NCI-H2107 (cell line): ENCODE data around the gene NDST3.
"Not testable (repeated sequence)": the region's sequence is repeated elsewhere in the genome, so short reads cannot be mapped to it uniquely, and the experiment has no call there.

Experiments used
- DNase-seq: peaks from one replicate; lab custom pipeline; 2025; lab: John Stamatoyannopoulos, UW

The NDST3 gene

DNA sequence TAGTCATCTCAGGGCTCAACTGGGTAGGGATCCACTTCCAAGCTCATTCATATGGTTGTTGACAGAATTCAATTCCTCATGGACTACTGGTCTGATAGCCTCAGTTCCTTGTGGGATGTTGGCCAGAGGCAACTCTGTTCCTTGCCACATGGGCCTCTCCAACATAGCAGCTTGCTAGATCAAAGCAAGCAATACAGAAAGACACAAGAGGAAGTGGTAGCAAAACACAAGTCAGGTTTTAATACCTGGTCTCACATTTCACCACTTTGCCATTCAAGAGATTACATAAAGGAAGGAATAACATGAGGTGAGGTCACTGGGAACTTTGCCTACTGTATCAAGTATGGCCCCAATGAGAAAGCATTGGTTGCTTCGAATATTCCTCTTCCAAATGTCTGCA, 239.4 kb downstream of the NDST3 start:
- no peak for DNase-seq

DNA sequence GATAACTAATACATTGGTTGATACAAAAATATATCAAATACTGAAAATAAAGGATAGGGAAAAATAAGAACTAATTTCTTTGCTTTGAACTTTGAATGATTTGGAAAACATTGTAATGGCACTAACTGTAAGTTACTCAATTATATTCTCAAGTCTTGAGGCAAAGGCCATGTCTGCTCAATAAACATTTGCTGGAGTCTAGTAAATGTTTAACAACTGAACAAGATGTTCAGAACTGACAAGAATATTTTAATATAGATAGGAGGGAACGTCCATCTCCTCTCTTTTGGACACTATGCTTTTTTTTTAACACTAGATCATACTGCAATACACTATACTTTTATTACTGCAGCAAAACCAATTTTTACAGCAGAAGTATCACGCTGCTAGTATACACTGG, 242.3 kb downstream of the NDST3 start:
- DNase-seq = no peak

DNA sequence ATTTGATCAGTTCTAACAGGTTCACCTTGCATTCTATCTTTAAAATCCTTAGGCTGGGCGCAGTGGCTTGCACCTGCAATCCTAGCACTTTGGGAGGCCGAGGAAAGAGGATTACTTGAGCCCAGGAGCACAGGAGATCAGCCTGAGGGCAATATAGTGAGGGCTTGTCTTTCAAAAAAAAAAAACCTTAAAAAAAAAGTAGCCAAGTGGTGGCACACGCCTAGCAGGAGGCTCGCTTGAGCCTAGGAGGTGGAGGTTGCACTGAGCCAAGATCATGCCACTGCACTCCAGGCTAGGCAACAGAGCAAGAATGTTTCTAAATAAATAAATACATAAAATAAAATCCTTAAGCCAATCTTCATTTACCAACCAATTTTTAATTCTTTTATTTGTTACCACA, 243.0 kb downstream of the NDST3 start:
- no peak for DNase-seq

GRCh38 chr4:118278473-118279274, 244.4 kb downstream of the NDST3 start:
- peak; percentile 73 for DNase-seq

- DNase-seq = no peak
Observed at GRCh38 chr4:118279328-118279727, 245.0 kb downstream of the NDST3 start.

- DNase-seq = no peak
Observed at GRCh38 chr4:118279920-118280432, 245.7 kb downstream of the NDST3 start.

DNA sequence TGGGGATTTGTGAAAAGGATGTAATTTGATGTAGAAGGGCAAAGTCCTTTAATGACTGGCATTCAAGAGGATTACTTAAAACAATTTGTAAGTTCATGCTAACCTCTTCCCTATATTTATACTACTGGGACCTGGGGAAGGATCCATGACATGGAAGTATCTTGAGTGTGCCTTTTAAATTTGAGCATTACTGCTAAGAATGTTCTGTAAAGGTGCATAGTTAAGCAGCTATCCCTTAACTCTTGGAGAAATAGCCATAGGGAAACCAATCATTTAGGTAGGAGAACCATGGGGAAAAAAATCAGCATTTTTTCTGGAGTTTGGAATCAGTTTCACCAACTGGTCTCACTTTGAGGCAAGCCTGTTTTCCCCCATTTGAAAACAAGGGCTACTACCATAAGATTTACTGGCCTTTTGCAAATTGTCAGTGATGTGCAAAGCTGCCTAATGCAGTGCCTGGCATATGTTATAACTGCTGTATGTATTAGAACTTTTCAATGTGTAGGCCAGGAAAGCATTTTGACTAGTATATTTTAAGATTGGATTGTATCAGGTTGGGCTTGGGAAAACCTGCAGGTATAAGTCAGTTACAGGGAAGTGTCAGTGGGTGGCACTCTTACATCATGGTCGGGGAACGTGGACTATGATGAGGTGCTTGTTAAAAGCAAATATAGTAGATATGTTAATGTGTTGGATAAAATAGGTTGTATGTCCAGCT, 246.4 kb downstream of the NDST3 start:
- DNase-seq = peak; percentile 10

- DNase-seq = no peak
Observed at GRCh38 chr4:118281611-118282442, 247.5 kb downstream of the NDST3 start.

- DNase-seq = no peak
Observed at GRCh38 chr4:118282692-118283091, 248.4 kb downstream of the NDST3 start.

GRCh38 chr4:118284169-118284568, 249.9 kb downstream of the NDST3 start:
- DNase-seq = no peak

DNA sequence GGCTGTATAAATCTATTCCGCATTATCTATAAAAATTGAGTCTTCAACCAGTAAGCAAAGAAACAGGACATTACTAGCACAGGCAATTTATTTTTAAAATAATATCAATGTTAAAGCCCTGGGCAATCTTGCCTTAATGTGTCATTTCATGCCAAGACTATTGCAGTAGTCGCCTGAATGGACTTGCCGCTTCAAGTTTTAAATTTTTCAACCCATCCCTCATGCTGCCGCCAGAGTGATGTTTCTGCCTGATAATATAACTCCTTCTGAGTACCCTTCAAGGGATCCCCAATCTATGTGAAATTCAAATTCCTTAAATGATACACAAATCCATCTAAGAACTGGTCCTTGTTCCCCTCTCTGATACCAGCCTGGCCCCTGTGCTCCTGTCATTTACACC, 251.6 kb downstream of the NDST3 start:
- DNase-seq = no peak

GRCh38 chr4:118286685-118287084, 252.4 kb downstream of the NDST3 start:
- no peak for DNase-seq

- no peak for DNase-seq
Observed at GRCh38 chr4:118287711-118288451, 253.6 kb downstream of the NDST3 start.

DNA sequence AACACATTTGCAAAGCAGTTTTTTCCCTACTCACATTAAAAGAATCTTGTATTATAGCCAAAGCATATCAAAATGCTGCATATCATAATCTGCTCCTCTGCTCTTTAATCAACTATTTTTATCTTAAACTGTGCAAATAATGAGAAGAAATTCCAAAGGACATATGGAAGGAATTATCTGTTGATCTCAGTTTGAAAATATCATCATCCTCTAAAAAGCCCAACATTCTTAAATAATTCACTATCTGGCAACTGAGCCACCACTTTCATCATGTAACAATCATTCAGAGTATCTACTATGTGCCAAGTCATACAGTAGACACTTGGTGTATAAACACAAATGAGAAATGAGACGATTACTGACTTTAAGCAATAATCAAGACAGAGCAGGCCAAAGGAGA, 255.5 kb downstream of the NDST3 start:
- no peak for DNase-seq

DNA sequence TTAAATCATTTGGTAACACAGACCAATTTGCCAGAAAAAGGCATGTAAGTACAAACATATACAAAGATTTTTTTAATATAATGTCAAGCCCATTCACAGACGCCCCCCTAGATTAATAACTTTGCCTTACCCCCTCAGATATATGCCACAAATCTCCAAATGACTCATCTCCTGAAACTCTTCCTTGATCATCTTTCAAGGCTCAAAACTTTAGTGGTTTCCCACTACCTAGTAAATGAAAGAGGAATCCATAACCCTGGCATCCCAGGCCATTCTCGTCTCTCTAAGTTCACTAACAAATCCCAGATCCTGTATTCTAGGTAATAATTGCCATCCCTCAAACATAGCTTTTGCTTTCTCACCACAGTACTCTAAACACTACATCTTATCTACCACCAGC, 256.7 kb downstream of the NDST3 start:
- DNase-seq = no peak

- no peak for DNase-seq
Observed at GRCh38 chr4:118296729-118297128, 262.4 kb downstream of the NDST3 start.

- DNase-seq = not testable (repeated sequence)
Observed at GRCh38 chr4:118299619-118300018, 265.3 kb downstream of the NDST3 start.

DNA sequence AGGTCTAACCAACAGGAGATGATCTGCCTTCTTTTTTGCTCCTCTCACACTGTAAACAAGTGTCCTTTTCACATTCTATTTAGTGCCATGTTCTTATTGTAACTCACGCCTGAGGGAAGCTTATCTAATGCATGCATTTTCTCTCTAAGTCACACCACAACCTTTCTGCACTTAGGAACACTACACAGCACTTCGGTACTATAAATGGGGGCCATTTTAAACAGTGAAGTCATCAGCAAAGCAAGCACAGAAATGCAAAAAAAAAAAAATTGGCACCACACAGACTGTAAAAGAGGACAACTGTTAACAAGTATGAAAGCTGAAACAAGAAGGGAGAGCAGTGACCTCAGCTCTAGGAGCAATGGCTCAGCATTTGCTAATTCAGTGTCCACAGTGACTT, 273.4 kb downstream of the NDST3 start:
- no peak for DNase-seq
